ENCODE measurements around the gene ANO4.

DNA sequence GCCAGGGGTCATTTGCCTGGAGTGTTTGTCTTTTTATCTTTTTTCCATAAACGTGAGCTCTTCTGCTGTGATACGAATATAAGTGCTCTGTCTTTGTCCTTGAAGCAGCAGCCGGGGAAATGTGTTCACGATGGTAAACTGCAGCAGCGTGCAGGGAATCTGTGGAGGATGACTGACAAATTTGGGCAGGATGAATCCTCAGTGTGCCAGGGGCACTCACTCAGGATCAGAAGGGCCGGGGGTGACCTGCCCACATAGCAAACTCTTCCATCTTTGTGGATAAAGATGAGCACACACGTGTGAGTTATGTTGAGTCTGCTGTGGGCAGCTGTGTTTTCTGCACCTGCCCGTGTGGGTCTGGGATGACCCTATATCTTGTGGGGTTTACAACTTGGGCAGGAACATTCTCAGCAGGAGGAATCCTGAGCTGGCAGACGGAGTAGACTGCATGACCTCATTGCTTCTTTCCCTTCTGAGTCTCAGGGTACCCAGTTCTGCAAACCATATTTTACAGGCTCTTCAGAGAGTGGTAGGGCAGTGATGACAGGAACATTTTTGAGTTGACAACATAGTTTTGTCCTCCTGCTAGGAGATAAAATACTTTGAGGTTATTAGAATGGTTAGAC, 711 bp downstream of the ANO4 start:
- TF ChIP-seq, protein P1, sequence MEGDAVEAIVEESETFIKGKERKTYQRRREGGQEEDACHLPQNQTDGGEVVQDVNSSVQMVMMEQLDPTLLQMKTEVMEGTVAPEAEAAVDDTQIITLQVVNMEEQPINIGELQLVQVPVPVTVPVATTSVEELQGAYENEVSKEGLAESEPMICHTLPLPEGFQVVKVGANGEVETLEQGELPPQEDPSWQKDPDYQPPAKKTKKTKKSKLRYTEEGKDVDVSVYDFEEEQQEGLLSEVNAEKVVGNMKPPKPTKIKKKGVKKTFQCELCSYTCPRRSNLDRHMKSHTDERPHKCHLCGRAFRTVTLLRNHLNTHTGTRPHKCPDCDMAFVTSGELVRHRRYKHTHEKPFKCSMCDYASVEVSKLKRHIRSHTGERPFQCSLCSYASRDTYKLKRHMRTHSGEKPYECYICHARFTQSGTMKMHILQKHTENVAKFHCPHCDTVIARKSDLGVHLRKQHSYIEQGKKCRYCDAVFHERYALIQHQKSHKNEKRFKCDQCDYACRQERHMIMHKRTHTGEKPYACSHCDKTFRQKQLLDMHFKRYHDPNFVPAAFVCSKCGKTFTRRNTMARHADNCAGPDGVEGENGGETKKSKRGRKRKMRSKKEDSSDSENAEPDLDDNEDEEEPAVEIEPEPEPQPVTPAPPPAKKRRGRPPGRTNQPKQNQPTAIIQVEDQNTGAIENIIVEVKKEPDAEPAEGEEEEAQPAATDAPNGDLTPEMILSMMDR (IDR thresholded peaks at IDR 0.05) = no peak
- TF ChIP-seq POLR2A (IDR thresholded peaks at IDR 0.05) (no peak), POLR2AphosphoS5 (IDR thresholded peaks at IDR 0.05; ENCODE audit: insufficient read depth in 1 of 2, low read depth in 1 of 2) (no peak)
